Hepatocyte (in vitro differentiated cells): Measurements from ENCODE around the gene DHRS11. TPM values are rescaled to one million over a fixed set of nuclear protein-coding genes. Genes with fewer than 3 reads are reported as not detected.

ENCODE experiments used
- DNase-seq: peaks from one replicate; pipeline ENCODE4 v3.0.0-alpha.2; 2016; ENCODE audit warnings: low spot score
- H2AFZ ChIP-seq: fragments of 200-600 bp; sonication (generic); 2 replicates; pipeline ENCODE4 v1.6.0; 2016; ENCODE audit warnings: antibody characterized with exemption, mild to moderate bottlenecking
- H3K27ac ChIP-seq: fragments of 200-600 bp; sonication (generic); 2 replicates; pipeline ENCODE4 v1.5.1; 2016; ENCODE audit warnings: mild to moderate bottlenecking
- H3K27me3 ChIP-seq: fragments of 200-600 bp; sonication (generic); 2 replicates; pipeline ENCODE4 v1.6.1; 2016
- H3K36me3 ChIP-seq: fragments of 200-600 bp; sonication (generic); replicated peaks from 2 replicates; pipeline ENCODE4 v1.5.1; 2016; ENCODE audit warnings: low read depth; ENCODE audit not compliant: insufficient read depth
- H3K4me1 ChIP-seq: fragments of 200-600 bp; sonication (generic); 2 replicates; pipeline ENCODE4 v1.5.1; 2016; ENCODE audit warnings: mild to moderate bottlenecking, moderate library complexity; ENCODE audit not compliant: insufficient read depth
- H3K4me2 ChIP-seq: fragments of 200-600 bp; sonication (generic); 2 replicates; pipeline ENCODE4 v1.6.0; 2016
- H3K4me3 ChIP-seq: fragments of 200-600 bp; sonication (generic); 2 replicates; pipeline ENCODE4 v1.5.1; 2016; ENCODE audit warnings: mild to moderate bottlenecking
- H3K79me2 ChIP-seq: fragments of 200-600 bp; sonication (generic); 2 replicates; pipeline ENCODE4 v1.6.0; 2017; ENCODE audit warnings: mild to moderate bottlenecking
- H3K9me2 ChIP-seq: fragments of 200-600 bp; sonication (generic); replicated peaks from 2 replicates; pipeline ENCODE4 v1.6.0; 2017; ENCODE audit warnings: mild to moderate bottlenecking; ENCODE audit not compliant: insufficient read depth
- H3K9me3 ChIP-seq: fragments of 200-600 bp; sonication (generic); 2 replicates; pipeline ENCODE4 v1.5.1; 2016; ENCODE audit warnings: low read depth, mild to moderate bottlenecking
- H4K20me1 ChIP-seq: fragments of 200-600 bp; sonication (generic); 2 replicates; pipeline ENCODE4 v1.6.0; 2016; ENCODE audit warnings: mild to moderate bottlenecking; ENCODE audit not compliant: insufficient read depth, poor library complexity, severe bottlenecking
- EZH2 ChIP-seq: fragments of 200-600 bp; sonication (generic); IDR thresholded peaks from 2 replicates; pipeline ENCODE4 v1.6.1; 2016; ENCODE audit warnings: antibody characterized with exemption, mild to moderate bottlenecking, borderline replicate concordance
- EZH2phosphoT487 ChIP-seq: fragments of 200-600 bp; sonication (generic); IDR thresholded peaks from one replicate; pipeline ENCODE4 v1.6.1; 2018; ENCODE audit warnings: antibody characterized with exemption, mild to moderate bottlenecking, low read depth, moderate library complexity; ENCODE audit not compliant: unreplicated experiment, severe bottlenecking
- WGBS: methylation state at CpG from one replicate; pipeline ENCODE4 v1.1.6; 2016; ENCODE audit warnings: low lambda C conversion rate; ENCODE audit errors: missing lambda C conversion rate; 5-methylcytosine and 5-hydroxymethylcytosine counted together
- polyA plus RNA-seq: library from polyadenylated mRNA; unstranded; fragments of >200 nt; fragmentation: Nextera tagmentation; extraction: Ambion mirVana; gene quantifications from 2 replicates; pipeline ENCODE4 v1.2.1, GENCODE V29; 2016
- total RNA-seq: library from RNA; depleted of rRNA; stranded (reverse); fragments of >200 nt; gene quantifications from 2 replicates; pipeline ENCODE4 v1.2.3, GENCODE V29; 2014
- TF ChIP-seq, protein P1 (sequence below): fragments of 200-600 bp; sonication (generic); IDR thresholded peaks from 2 replicates; pipeline ENCODE4 v1.5.1; 2016; ENCODE audit warnings: antibody characterized with exemption, mild to moderate bottlenecking; ENCODE audit not compliant: poor library complexity

The DHRS11 gene
- total and polyA plus RNA-seq, 2 experiments from 2014 or later: 33.2 to 49.8 TPM

- Histone ChIP-seq H3K79me2 (peaks cover 30% of the 10 kb centered on the region), H2AFZ (no peak overlapping the region), H3K27ac (peak overlapping the region; percentile 46), H3K4me2 (peak overlapping the region; percentile 97), H3K4me1 (peaks cover 21% of the 10 kb centered on the region), H4K20me1 (no peaks in the 10 kb centered on the region), H3K9me2 (no peaks in the 10 kb centered on the region), H3K27me3 (no peaks in the 10 kb centered on the region), H3K36me3 (no peaks in the 10 kb centered on the region), H3K9me3 (no peaks in the 10 kb centered on the region), H3K4me3 (no peak overlapping the region)
- DNase-seq: no peak
- TF ChIP-seq, protein P1, sequence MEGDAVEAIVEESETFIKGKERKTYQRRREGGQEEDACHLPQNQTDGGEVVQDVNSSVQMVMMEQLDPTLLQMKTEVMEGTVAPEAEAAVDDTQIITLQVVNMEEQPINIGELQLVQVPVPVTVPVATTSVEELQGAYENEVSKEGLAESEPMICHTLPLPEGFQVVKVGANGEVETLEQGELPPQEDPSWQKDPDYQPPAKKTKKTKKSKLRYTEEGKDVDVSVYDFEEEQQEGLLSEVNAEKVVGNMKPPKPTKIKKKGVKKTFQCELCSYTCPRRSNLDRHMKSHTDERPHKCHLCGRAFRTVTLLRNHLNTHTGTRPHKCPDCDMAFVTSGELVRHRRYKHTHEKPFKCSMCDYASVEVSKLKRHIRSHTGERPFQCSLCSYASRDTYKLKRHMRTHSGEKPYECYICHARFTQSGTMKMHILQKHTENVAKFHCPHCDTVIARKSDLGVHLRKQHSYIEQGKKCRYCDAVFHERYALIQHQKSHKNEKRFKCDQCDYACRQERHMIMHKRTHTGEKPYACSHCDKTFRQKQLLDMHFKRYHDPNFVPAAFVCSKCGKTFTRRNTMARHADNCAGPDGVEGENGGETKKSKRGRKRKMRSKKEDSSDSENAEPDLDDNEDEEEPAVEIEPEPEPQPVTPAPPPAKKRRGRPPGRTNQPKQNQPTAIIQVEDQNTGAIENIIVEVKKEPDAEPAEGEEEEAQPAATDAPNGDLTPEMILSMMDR: no peak
- 80% methylated on average over 13 of the region's 13 CpGs for WGBS
These were observed 3.1 kb downstream of the DHRS11 start for GRCh38 chr17:36594626-36595401.

DNA sequence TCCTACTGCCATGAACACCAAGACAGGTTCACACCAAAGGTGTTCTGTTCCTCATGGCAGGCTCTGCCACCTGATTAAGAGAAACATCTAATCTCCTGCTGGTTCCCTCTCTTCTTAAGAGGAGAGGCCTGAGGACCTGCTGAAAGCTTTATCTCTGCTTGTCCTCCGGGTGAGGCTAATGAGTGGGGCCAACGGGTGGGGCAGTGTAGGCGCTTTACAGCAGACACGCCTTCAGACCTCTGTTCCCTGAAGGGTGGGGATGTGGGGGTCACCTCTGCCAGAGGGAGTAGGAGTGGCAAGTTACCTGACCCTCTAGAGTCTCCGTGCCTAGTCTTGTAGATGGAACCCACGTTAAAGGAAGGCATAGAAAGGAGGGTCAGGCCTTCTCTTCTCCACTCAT, 5.5 kb downstream of the DHRS11 start:
- H3K27ac ChIP-seq: peak overlapping the region; percentile 26
- H3K27me3 ChIP-seq: no peaks in the 10 kb centered on the region
- no peaks in the 10 kb centered on the region for H3K9me2 ChIP-seq
- H3K79me2 ChIP-seq: peaks cover 27% of the 10 kb centered on the region
- no peaks in the 10 kb centered on the region for H4K20me1 ChIP-seq
- peak overlapping the region; percentile 37 for H3K4me2 ChIP-seq
- no peaks in the 10 kb centered on the region for H3K9me3 ChIP-seq
- H3K4me1 ChIP-seq: peaks cover 24% of the 10 kb centered on the region
- WGBS: 72% methylated on average over 6 of the region's 6 CpGs
- TF ChIP-seq EZH2: no peak
- TF ChIP-seq, protein P1: no peak
- no peak for TF ChIP-seq EZH2phosphoT487
- H3K4me3 ChIP-seq: no peak overlapping the region
- no peak overlapping the region for H2AFZ ChIP-seq
- DNase-seq: no peak
- no peaks in the 10 kb centered on the region for H3K36me3 ChIP-seq

DNA sequence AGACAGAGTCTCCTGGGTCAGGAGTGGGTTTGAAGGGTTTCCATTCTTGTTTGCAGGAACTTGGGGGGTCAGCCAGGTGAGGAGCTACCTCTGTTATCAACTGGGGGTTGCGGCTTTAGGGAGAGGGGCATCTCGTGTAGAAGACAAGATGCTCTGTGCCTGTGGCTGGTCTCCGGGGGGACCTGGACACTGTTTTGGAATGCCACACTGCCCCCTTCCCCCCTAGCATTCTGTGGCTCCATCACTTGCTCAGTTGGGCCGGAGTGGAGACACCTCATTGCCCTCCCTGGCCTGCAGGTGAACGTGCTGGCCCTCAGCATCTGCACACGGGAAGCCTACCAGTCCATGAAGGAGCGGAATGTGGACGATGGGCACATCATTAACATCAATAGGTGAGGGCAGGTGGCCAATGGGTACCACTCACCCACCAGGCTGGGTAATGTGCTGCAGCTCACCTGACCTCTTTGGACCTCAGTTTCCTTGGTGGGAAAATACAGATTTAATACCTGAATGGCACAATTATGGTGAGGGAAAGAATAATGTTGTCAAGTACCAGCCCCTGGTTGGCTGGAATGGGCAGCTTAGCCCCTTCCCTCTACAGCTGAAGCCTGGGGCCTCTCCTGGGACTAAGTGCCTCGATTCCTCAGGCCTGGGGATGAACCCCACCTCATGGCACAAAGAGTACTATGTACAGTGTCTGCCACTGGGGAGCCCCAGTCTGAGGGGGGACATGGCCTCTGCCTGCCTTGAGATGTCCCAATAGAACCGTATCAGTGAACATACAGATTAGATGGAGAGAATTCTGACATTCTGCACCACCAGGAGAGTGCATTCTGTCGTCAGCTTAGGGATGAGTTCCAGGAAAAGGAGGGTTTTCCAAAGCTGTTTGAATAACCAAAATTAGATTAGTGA, 6.4 kb downstream of the DHRS11 start:
- no peak overlapping the region for H2AFZ ChIP-seq
- no peak overlapping the region for H3K4me3 ChIP-seq
- TF ChIP-seq EZH2: no peak
- no peak for TF ChIP-seq EZH2phosphoT487
- TF ChIP-seq, protein P1: no peak
- no peaks in the 10 kb centered on the region for H3K9me3 ChIP-seq
- H3K4me1 ChIP-seq: peaks cover 18% of the 10 kb centered on the region
- H4K20me1 ChIP-seq: no peaks in the 10 kb centered on the region
- no peak for DNase-seq
- peaks cover 26% of the 10 kb centered on the region for H3K79me2 ChIP-seq
- 91% methylated on average over 11 of the region's 11 CpGs for WGBS
- no peaks in the 10 kb centered on the region for H3K27me3 ChIP-seq
- H3K9me2 ChIP-seq: no peaks in the 10 kb centered on the region
- H3K27ac ChIP-seq: peak overlapping the region; percentile 26
- H3K4me2 ChIP-seq: no peak overlapping the region
- no peaks in the 10 kb centered on the region for H3K36me3 ChIP-seq
